T-cell (primary cell): Measurements from ENCODE around the gene SPRYD3. TPM values are rescaled to one million over a fixed set of nuclear protein-coding genes. Genes with fewer than 3 reads are reported as not detected.
A peak's percentile ranks its signal among the peaks of the same experiment; 100 is the strongest.

ENCODE experiments used
- ATAC-seq, 4 experiments: fragments of 200-7000 bp in 3 of 4; fragments of 150-1000 bp in 1 of 4; cut with Tn5 transposase; replicated peaks in 1 of 4; 1 replicate in 3 of 4; 2 replicates in 1 of 4; pipeline ENCODE4 v1.10.0; 2021; ENCODE audit warnings: moderate library complexity in 3 of 4, mild to moderate bottlenecking in 2 of 4, moderate number of reproducible peaks in 1 of 4
- CTCF ChIA-PET, 2 donors: fragments of 300-600 bp; sonication (Branson Sonifier 250); formaldehyde crosslinking; loops; one replicate each; lab custom pipeline; 2022; ENCODE audit warnings: antibody characterized with exemption in 2 of 2; lab: Charles Lee
- POLR2A ChIA-PET, 2 donors: fragments of 300-600 bp; sonication (Branson Sonifier 250); formaldehyde crosslinking; loops; one replicate each; lab custom pipeline; 2022; ENCODE audit warnings: antibody characterized with exemption in 2 of 2; lab: Charles Lee
- DNase-seq, 35 experiments: peaks; one replicate each; pipeline versions ENCODE4 v3.0.0 to v3.0.0-alpha.2; 2013 to 2023
- H3K27ac ChIP-seq: one replicate; pipeline ENCODE4 v1.5.1; 2013; ENCODE audit warnings: low read length
- H3K27me3 ChIP-seq, 2 experiments: replicated peaks in 1 of 2; 1 replicate in 1 of 2; 2 replicates in 1 of 2; pipeline versions ENCODE4 v1.6.1 to v1.7.0; 2013; ENCODE audit warnings: low read length in 1 of 2, mixed read lengths in 1 of 2; ENCODE audit not compliant: control insufficient read depth in 2 of 2, insufficient read depth in 2 of 2; ENCODE audit errors: extremely low read depth in 1 of 2
- H3K36me3 ChIP-seq, 2 donors: 1 replicate in 1 of 2; 2 replicates in 1 of 2; pipeline versions ENCODE4 v1.6.1 to v1.7.0; 2013; ENCODE audit warnings: low read length in 1 of 2; ENCODE audit not compliant: control insufficient read depth in 2 of 2, insufficient read depth in 1 of 2; ENCODE audit errors: extremely low read depth in 1 of 2
- H3K4me1 ChIP-seq, 2 experiments: 1 replicate in 1 of 2; 2 replicates in 1 of 2; pipeline versions ENCODE4 v1.6.1 to v1.7.0; 2013; ENCODE audit warnings: low read length in 2 of 2, mixed read lengths in 1 of 2; ENCODE audit not compliant: insufficient read depth in 2 of 2, control insufficient read depth in 1 of 2; ENCODE audit errors: extremely low read depth in 1 of 2
- H3K4me3 ChIP-seq, 2 donors: 1 replicate in 1 of 2; 2 replicates in 1 of 2; pipeline versions ENCODE4 v1.5.1 to v1.7.0; 2013; ENCODE audit warnings: mild to moderate bottlenecking in 2 of 2, low read length in 1 of 2, moderate library complexity in 1 of 2; ENCODE audit not compliant: control insufficient read depth in 1 of 2; ENCODE audit errors: extremely low read depth in 1 of 2
- H3K9me3 ChIP-seq: 2 replicates; pipeline ENCODE4 v1.7.0; 2013
- H3K27ac Mint-ChIP-seq, 2 donors: one replicate each; pipeline ENCODE4 v1.8.0; 2020 to 2021; ENCODE audit warnings: mild to moderate bottlenecking in 2 of 2, mixed read lengths in 2 of 2
- H3K27me3 Mint-ChIP-seq, 2 donors: one replicate each; pipeline ENCODE4 v1.8.0; 2021 to 2022; ENCODE audit warnings: mixed read lengths in 2 of 2
- H3K36me3 Mint-ChIP-seq: one replicate; pipeline ENCODE4 v1.8.0; 2021; ENCODE audit warnings: mixed read lengths
- H3K4me1 Mint-ChIP-seq, 3 donors: one replicate each; pipeline ENCODE4 v1.8.0; 2020 to 2022; ENCODE audit warnings: mixed read lengths in 3 of 3, mild to moderate bottlenecking in 1 of 3
- H3K4me3 Mint-ChIP-seq, 3 donors: one replicate each; pipeline ENCODE4 v1.8.0; 2020 to 2022; ENCODE audit warnings: mild to moderate bottlenecking in 3 of 3, mixed read lengths in 3 of 3, moderate library complexity in 3 of 3
- H3K9me3 Mint-ChIP-seq, 3 donors: one replicate each; pipeline ENCODE4 v1.8.0; 2020 to 2022; ENCODE audit warnings: mixed read lengths in 3 of 3
- WGBS: methylation state at CpG from one replicate; pipeline ENCODE4 v1.1.5; 2013; ENCODE audit warnings: missing lambda C conversion rate; ENCODE audit not compliant: insufficient coverage; 5-methylcytosine and 5-hydroxymethylcytosine counted together
- total RNA-seq, 35 experiments: library from RNA in 6 of 35; stranded (reverse) in 6 of 35; fragments of 120-200 nt in 1 of 35; gene quantifications; one replicate each; pipeline versions ENCODE4 v1.2.1 to v1.2.4 and lab custom pipeline; 2013 to 2026

SPRYD3 gene
- total RNA-seq, 5 donors from 2014 or later (not counting 1 experiment from before 2014, with no cell fraction given), result 29.3 to 65.0 (median 58.2) TPM

DNA sequence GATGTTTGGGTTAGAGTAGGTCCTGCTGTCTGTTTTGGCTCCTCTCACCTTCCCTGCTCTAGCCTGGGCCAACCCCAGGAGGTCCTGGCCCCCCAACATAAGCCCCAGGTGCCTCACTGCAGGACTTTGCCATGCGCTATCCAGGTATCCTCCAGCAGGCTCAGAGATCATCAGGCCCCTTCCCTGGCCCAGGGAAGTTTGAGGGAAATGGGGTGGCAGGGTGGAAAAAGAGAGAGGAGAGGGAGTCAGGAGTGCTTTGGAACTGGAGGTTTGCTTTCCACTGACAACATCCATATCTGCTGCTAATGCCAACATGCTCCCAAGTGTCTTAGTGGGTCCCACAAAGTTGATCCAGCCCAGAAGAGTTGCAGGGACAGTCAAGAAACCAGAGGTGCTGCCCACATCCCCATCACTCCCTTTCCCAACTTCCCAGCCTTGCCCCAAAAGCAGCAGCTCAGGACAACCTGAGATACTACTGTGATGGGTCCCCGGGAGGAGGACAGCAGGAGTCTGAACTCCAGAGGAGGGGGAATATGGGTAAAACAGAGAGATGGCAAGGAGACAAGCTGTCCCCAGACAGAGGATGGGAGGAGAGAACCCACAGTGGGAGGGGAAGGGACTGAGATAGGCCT, 28.6 kb downstream of the SPRYD3 start:
- Mint-ChIP-seq H3K9me3 (no peaks in the 10 kb centered on the region), H3K4me3 (no peak overlapping the region), H3K27me3 (no peaks in the 10 kb centered on the region), H3K36me3 (no peaks in the 10 kb centered on the region), H3K27ac (peak overlapping the region; percentile 34 to 52), H3K4me1 (peaks cover 21 to 28% (median 24%) of the 10 kb centered on the region in 3 donors)
- POLR2A ChIA-PET, result no interaction called here
- Histone ChIP-seq H3K9me3 (no peaks in the 10 kb centered on the region), H3K27me3 (no peaks in the 10 kb centered on the region), H3K4me1 (peaks cover 9 to 45% of the 10 kb centered on the region in 2 experiments), H3K27ac (no peak overlapping the region), H3K36me3 (no peaks in the 10 kb centered on the region), H3K4me3 (no peak overlapping the region)
- no CpG with 5 or more reads among the region's 2 CpGs for WGBS
- DNase-seq (no peak), ATAC-seq (no peak)
- CTCF ChIA-PET, result interaction anchor here in 1 of 2 donors (1.3 kb wide), 1 partner anchor 29 kb away, joined by 4 read pairs; the partner anchor contains the start of gene SPRYD3

DNA sequence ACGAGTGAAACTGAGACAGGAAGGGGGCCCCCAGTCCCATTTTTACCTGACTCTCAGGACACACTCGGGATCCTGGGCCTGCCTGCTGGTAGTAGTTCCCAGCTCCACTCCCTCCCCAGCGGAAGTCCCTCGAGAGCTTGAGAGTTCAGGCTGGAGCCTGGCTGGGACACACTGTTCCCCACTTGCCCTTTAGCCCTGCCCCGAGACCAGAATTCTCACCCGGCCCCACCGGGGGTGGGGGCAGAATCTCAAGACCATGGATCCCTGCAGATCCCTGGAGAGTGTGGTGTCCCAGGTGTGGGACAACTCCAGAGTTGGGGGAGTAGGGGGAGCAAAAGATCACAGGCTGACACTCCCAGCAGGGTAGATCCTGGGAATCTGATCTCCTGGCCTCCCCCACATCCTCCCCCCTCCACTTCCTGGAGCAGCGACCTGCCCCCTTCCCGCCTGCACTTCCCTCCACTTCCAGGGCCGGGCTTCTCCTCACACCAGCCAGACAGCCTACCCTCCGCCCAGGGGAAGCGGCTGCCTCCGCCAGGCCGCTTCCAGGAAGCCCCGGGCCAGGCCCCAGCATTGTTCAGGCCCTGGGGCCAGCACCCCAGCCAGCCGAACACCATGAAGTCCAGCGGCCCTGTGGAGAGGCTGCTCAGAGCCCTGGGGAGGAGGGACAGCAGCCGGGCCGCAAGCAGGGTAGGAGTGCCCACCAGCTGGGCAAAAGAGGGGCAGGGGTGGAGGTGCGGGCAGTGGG, 29.4 kb downstream of the SPRYD3 start, which contains the start of gene TNS2:
TSS of gene TNS2 (plus strand) at position 495 of the 748 bp plus-strand sequence. CDS start at position 616, 121 bp downstream.
- WGBS, result 69% methylated on average over 7 of the region's 20 CpGs
- ATAC-seq (no peak), DNase-seq (no peak)
- Mint-ChIP-seq H3K4me1 (peaks cover 21 to 26% (median 24%) of the 10 kb centered on the region in 3 donors), H3K27me3 (no peaks in the 10 kb centered on the region), H3K36me3 (no peaks in the 10 kb centered on the region), H3K4me3 (no peak within 1 kb of the TSS), H3K9me3 (no peaks in the 10 kb centered on the region), H3K27ac (peak within 1 kb of the TSS; percentile 55 to 61)
- Histone ChIP-seq H3K36me3 (no peaks in the 10 kb centered on the region), H3K4me1 (peaks cover 9 to 43% of the 10 kb centered on the region in 2 experiments), H3K4me3 (no peak within 1 kb of the TSS), H3K27me3 (peaks cover 0 to 2% of the 10 kb centered on the region in 2 experiments), H3K9me3 (no peaks in the 10 kb centered on the region), H3K27ac (no peak within 1 kb of the TSS)
- CTCF ChIA-PET, result no interaction called here
- POLR2A ChIA-PET, result no interaction called here

DNA sequence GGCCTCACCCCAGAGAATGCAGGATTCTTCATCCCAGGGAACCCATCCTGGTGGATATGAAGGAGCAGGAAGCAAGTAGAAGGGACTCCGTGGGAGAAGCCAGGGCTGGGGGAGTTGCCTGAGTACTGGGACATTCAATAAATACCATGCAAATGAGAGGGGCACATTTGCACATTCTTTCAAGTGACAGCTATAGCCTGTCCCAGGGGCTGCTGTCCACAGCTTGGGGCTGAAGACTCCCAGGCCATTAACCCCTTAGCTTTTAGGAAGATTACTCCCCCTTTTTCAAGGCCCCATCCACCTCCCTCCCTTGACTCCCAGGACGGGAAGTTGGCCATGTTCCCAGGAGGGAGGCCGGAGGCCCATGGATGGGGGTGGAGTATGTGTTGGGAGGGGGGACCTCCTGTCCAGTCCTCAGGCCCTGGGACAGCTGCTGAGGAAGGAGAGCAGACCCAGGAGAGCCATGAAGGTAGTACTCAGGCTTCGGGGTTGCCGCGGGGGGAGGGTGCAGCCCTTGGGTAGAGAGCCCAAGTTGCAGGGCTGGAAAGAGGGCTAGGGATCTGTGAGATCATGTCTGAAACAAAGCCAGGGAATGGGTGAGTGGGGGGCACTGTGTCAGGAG, 30.3 kb downstream of the SPRYD3 start:
- ATAC-seq (no peak), DNase-seq (peak in 2 of 35 experiments; percentile 13 to 19)
- ChIA-PET CTCF (interaction anchor here in 1 of 2 donors (1.5 kb wide), 1 partner anchor 14 kb away, joined by 3 read pairs; no protein-coding TSS in a partner anchor), POLR2A (no interaction called here)
- Mint-ChIP-seq H3K9me3 (no peaks in the 10 kb centered on the region), H3K4me1 (peaks cover 17 to 25% (median 19%) of the 10 kb centered on the region in 3 donors), H3K27me3 (no peaks in the 10 kb centered on the region), H3K36me3 (no peaks in the 10 kb centered on the region), H3K27ac (peak overlapping the region; percentile 55 to 61), H3K4me3 (peak overlapping the region in 1 of 3 donors; percentile 60)
- Histone ChIP-seq H3K4me3 (no peak overlapping the region), H3K9me3 (no peaks in the 10 kb centered on the region), H3K4me1 (peaks cover 8 to 36% of the 10 kb centered on the region in 2 experiments), H3K27ac (no peak overlapping the region), H3K27me3 (peaks cover 0 to 6% of the 10 kb centered on the region in 2 experiments), H3K36me3 (no peaks in the 10 kb centered on the region)
- WGBS, result 96% methylated on average over 3 of the region's 6 CpGs

DNA sequence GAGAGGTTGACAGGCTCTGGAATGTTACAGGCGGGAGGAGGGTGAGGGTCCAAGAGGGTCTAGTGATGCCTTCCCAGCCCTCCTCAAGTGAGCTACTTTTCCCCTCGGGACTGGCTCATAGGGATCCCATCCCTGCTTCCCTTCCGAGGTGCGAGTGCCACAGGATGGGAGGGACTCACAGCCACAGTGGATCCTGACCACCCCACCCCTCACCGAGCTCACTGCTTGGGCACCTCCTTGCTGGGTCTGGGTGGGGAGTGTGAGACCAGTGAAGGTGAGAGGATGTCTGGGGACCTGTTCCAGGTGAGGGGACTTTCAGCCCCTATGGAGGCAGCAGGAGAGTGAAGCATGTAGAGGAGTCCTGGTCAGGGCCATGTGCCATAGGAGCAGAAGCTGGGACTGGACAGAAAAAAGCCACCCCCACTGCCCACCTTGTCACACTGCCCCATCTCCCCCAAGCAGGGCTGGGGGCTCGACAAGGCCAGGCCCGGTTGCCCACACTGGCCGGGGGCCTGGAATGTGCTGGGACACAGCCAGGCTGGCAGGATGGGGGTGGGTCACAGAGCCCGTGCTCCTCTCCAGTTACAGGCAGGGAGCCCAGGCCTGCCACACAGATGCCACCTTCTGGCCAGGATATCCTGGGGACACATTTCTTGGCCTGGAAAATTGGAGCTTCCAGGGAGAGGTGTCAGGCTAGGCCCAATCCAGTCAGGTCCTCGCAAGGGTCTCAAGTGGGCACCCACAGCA, 31.0 kb downstream of the SPRYD3 start:
- H3K4me3 ChIP-seq, result peak overlapping the region in 1 of 2 donors; percentile 40
- Mint-ChIP-seq H3K9me3 (no peaks in the 10 kb centered on the region), H3K27me3 (no peaks in the 10 kb centered on the region), H3K4me1 (peaks cover 11 to 20% (median 14%) of the 10 kb centered on the region in 3 donors), H3K36me3 (no peaks in the 10 kb centered on the region), H3K4me3 (peak overlapping the region; percentile 49 to 60 (median 54)), H3K27ac (peak overlapping the region; percentile 46 to 82)
- no peaks in the 10 kb centered on the region for H3K36me3 ChIP-seq
- POLR2A ChIA-PET, result interaction anchor here in 1 of 2 donors (0.6 kb wide), 2 partner anchors 55 to 626 kb away, joined by 4 to 5 read pairs; no protein-coding TSS in a partner anchor
- H3K4me1 ChIP-seq, result peaks cover 6 to 29% of the 10 kb centered on the region in 2 experiments
- WGBS, result 100% methylated on average over 4 of the region's 10 CpGs
- DNase-seq (peak in 1 of 35 experiments; percentile 23), ATAC-seq (no peak)
- CTCF ChIA-PET, result interaction anchor here (0.5 to 1.5 kb wide), 6 partner anchors 10 to 31 kb away, joined by 3 to 7 read pairs (median 3); partner anchors contain the start of gene SPRYD3 (in 1 of the 2)
- peak overlapping the region; percentile 71 for H3K27ac ChIP-seq
- H3K9me3 ChIP-seq, result no peaks in the 10 kb centered on the region
- H3K27me3 ChIP-seq, result peaks cover 0 to 6% of the 10 kb centered on the region in 2 experiments

- Mint-ChIP-seq H3K9me3 (no peaks in the 10 kb centered on the region), H3K27ac (peak overlapping the region; percentile 55 to 82), H3K27me3 (no peaks in the 10 kb centered on the region), H3K36me3 (no peaks in the 10 kb centered on the region), H3K4me1 (peaks cover 11 to 20% (median 14%) of the 10 kb centered on the region in 3 donors), H3K4me3 (peak overlapping the region; percentile 51 to 91 (median 54))
- H3K27me3 ChIP-seq, result peaks cover 0 to 6% of the 10 kb centered on the region in 2 experiments
- DNase-seq (peak in 34 of 35 experiments; percentile 24 to 87 (median 54)), ATAC-seq (peak; percentile 79 to 87 (median 82))
- no peaks in the 10 kb centered on the region for H3K9me3 ChIP-seq
- peaks cover 0 to 2% of the 10 kb centered on the region in 2 donors for H3K36me3 ChIP-seq
- ChIA-PET POLR2A (interaction anchor here (0.6 kb wide), 3 partner anchors 42 to 626 kb away, joined by 4 to 5 read pairs (median 5); no protein-coding TSS in a partner anchor), CTCF (interaction anchor here (0.5 to 1.1 kb wide), 5 partner anchors 9 to 32 kb away, joined by 3 to 7 read pairs (median 3); partner anchors contain the start of gene SPRYD3 (in 1 of the 2))
- WGBS, result under 1% methylated on average over 77 of the region's 94 CpGs
- peaks cover 6 to 28% of the 10 kb centered on the region in 2 experiments for H3K4me1 ChIP-seq
- peak overlapping the region; percentile 44 to 84 for H3K4me3 ChIP-seq
- peak overlapping the region; percentile 76 for H3K27ac ChIP-seq
These were observed 31.8 kb downstream of the SPRYD3 start for GRCh38 chr12:53047221-53048032.
